HepG2 (cell line): ENCODE measurements around the gene MFSD11. TPM values are rescaled to one million over a fixed set of nuclear protein-coding genes. Genes with fewer than 3 reads are reported as not detected.
A peak's percentile ranks its signal among the peaks of the same experiment; 100 is the strongest.

ENCODE experiments used
- CC2D1A ChIP-seq: sonication (generic); formaldehyde crosslinking; IDR thresholded peaks from 2 replicates; pipeline ENCODE4 v1.8.1; 2023; ENCODE audit warnings: mild to moderate bottlenecking, missing genetic modification reagents
- E2F5 ChIP-seq: sonication (generic); formaldehyde crosslinking; conservative IDR thresholded peaks from 2 replicates; pipeline ENCODE4 v1.4.0; 2020; ENCODE audit warnings: missing genetic modification reagents
- FOXJ3 ChIP-seq: sonication (generic); formaldehyde crosslinking; IDR thresholded peaks from 2 replicates; pipeline ENCODE4 v1.4.0; 2020; ENCODE audit warnings: missing genetic modification reagents, mild to moderate bottlenecking, borderline replicate concordance
- HNRNPUL1 ChIP-seq: fragments of 200-400 bp; formaldehyde crosslinking; IDR thresholded peaks from 2 replicates; pipeline ENCODE4 v1.6.1; 2017; ENCODE audit warnings: low read depth, mild to moderate bottlenecking, low read length, moderate library complexity
- LBX2 ChIP-seq: sonication (generic); formaldehyde crosslinking; IDR thresholded peaks from 2 replicates; pipeline ENCODE4 v1.5.0; 2020; ENCODE audit warnings: missing genetic modification reagents, mild to moderate bottlenecking, borderline replicate concordance
- MYNN ChIP-seq: sonication (generic); formaldehyde crosslinking; IDR thresholded peaks from 2 replicates; pipeline ENCODE4 v1.4.0; 2020; ENCODE audit warnings: mild to moderate bottlenecking, low read depth, missing genetic modification reagents
- NAIF1 ChIP-seq: sonication (generic); formaldehyde crosslinking; IDR thresholded peaks from 2 replicates; pipeline ENCODE4 v1.5.0; 2020; ENCODE audit warnings: mild to moderate bottlenecking, missing genetic modification reagents, borderline replicate concordance
- PCBP1 ChIP-seq: fragments of 200-400 bp; formaldehyde crosslinking; IDR thresholded peaks from 2 replicates; pipeline ENCODE4 v1.6.1; 2017; ENCODE audit warnings: mild to moderate bottlenecking, low read depth, low read length, borderline replicate concordance
- PHF20 ChIP-seq: sonication (generic); formaldehyde crosslinking; IDR thresholded peaks from 2 replicates; pipeline ENCODE4 v1.5.0; 2020; ENCODE audit warnings: mild to moderate bottlenecking, missing genetic modification reagents
- SNAPC4 ChIP-seq: sonication (generic); formaldehyde crosslinking; IDR thresholded peaks from 2 replicates; pipeline ENCODE4 v1.4.0; 2020; ENCODE audit warnings: mild to moderate bottlenecking, missing genetic modification reagents
- SOX13 ChIP-seq, 3 experiments: fragments of 450-650 bp in 1 of 3; sonication (generic) in 1 of 3; formaldehyde crosslinking in 1 of 3; IDR thresholded peaks in 2 of 3; conservative IDR thresholded peaks in 1 of 3; 2 replicates each; pipeline versions ENCODE4 v1.5.0 to v1.6.1; 2016 to 2020; ENCODE audit warnings: antibody characterized with exemption in 1 of 3, mild to moderate bottlenecking in 1 of 3, missing compliant biosample characterization in 1 of 3, missing genetic modification reagents in 1 of 3, moderate library complexity in 1 of 3
- THAP11 ChIP-seq: IDR thresholded peaks from 2 replicates; pipeline ENCODE4 v1.6.1; 2016; ENCODE audit warnings: missing biosample characterization, missing genetic modification reagents
- TRIM22 ChIP-seq: fragments of 450-650 bp; IDR thresholded peaks from 2 replicates; pipeline ENCODE4 v1.6.1; 2017
- ZBTB38 ChIP-seq: sonication (generic); formaldehyde crosslinking; IDR thresholded peaks from 2 replicates; pipeline ENCODE4 v1.5.1; 2020; ENCODE audit warnings: mild to moderate bottlenecking, missing genetic modification reagents
- ZFP1 ChIP-seq: IDR thresholded peaks from 2 replicates; pipeline ENCODE4 v1.6.1; 2016
- ZFP90 ChIP-seq: sonication (generic); formaldehyde crosslinking; IDR thresholded peaks from 2 replicates; pipeline ENCODE4 v1.8.0; 2022; ENCODE audit warnings: missing genetic modification reagents, mild to moderate bottlenecking, inconsistent platforms, borderline replicate concordance
- ZNF160 ChIP-seq: sonication (generic); formaldehyde crosslinking; IDR thresholded peaks from 2 replicates; pipeline ENCODE4 v1.8.0; 2022; ENCODE audit warnings: mild to moderate bottlenecking, inconsistent platforms, missing genetic modification reagents
- ZNF17 ChIP-seq: sonication (generic); formaldehyde crosslinking; IDR thresholded peaks from 2 replicates; pipeline ENCODE4 v1.5.0; 2020; ENCODE audit warnings: mild to moderate bottlenecking, missing genetic modification reagents
- ZNF414 ChIP-seq: sonication (generic); formaldehyde crosslinking; IDR thresholded peaks from 2 replicates; pipeline ENCODE4 v1.5.0; 2020; ENCODE audit warnings: missing genetic modification reagents
- ZNF788 ChIP-seq: sonication (generic); formaldehyde crosslinking; IDR thresholded peaks from 2 replicates; pipeline ENCODE4 v1.5.0; 2020; ENCODE audit warnings: mild to moderate bottlenecking, missing genetic modification reagents, borderline replicate concordance
- ZSCAN9 ChIP-seq: IDR thresholded peaks from 2 replicates; pipeline ENCODE4 v1.6.1; 2016; ENCODE audit warnings: borderline replicate concordance
- polyA plus RNA-seq, 8 experiments: library from polyadenylated mRNA; depleted of rRNA in 3 of 8; stranded (reverse) in 7 of 8; unstranded in 1 of 8; fragments of >200 nt; fragmentation: Illumina TruSeq in 4 of 8; extraction: Trizol in 4 of 8; gene quantifications; 2 replicates each; pipeline versions ENCODE4 v1.2.1 to v1.2.3, GENCODE V29; 2011 to 2016; ENCODE audit warnings: low read depth in 4 of 8, missing spikeins in 1 of 8, mixed read lengths in 1 of 8; ENCODE audit not compliant: insufficient read depth in 1 of 8
- total RNA-seq, 5 experiments: library from RNA; depleted of rRNA; stranded (reverse); fragments of >200 nt; fragmentation: Illumina TruSeq; extraction: Trizol; gene quantifications; 2 replicates each; pipeline ENCODE4 v1.2.3, GENCODE V29; 2016; ENCODE audit warnings: low read depth in 1 of 5

MFSD11 gene
- total and polyA plus RNA-seq, 2 of the 13 experiments (the other 11 are each of a cell fraction or from before 2014, with no cell fraction given): 26.1 to 36.3 TPM

- TF ChIP-seq ZNF414 (peak; percentile 92), SNAPC4 (peak; percentile 94; the same call in 1 of the 2 replicates), LBX2 (CRISPR knock-in tag) (no peak; the same call in 1 of the 2 replicates), HNRNPUL1 (peak; percentile 89), MYNN (peak; percentile 88; the same call in 1 of the 2 replicates), ZFP90 (CRISPR knock-in tag) (peak; percentile 86), ZFP1 (CRISPR knock-in tag) (peak; percentile 68; the same call in 1 of the 2 replicates), PHF20 (peak; percentile 83), FOXJ3 (peak; percentile 67; the same call in 1 of the 2 replicates), PCBP1 (0 out of 2 replicates have a peak, but pooled peaks have one; percentile 15), ZBTB38 (CRISPR knock-in tag) (no peak; the same call in 1 of the 2 replicates), CC2D1A (CRISPR knock-in tag) (no peak; the same call in 1 of the 2 replicates), ZNF160 (peak; percentile 94), NAIF1 (CRISPR knock-in tag) (peak; percentile 4; the same call in 1 of the 2 replicates), THAP11 (CRISPR knock-in tag) (no peak), TRIM22 (no peak), ZSCAN9 (CRISPR knock-in tag) (no peak; the same call in 1 of the 2 replicates), ZNF17 (CRISPR knock-in tag) (no peak), SOX13 (IDR thresholded peaks at IDR 0.05) (peak; percentile 16; the same call in 1 of the 2 replicates), SOX13 (CRISPR knock-in tag; conservative IDR thresholded peaks at IDR 0.05 in 1 of 2, IDR thresholded peaks at IDR 0.05 in 1 of 2) (peak in 1 of 2 experiments; percentile 40; a peak in 1 of 4 replicates), ZNF788 (CRISPR knock-in tag) (peak; percentile 88), E2F5 (peak; percentile 96)
Observed at GRCh38 chr17:76737082-76737675, 740 bp upstream of the MFSD11 start, which contains the start of gene SRSF2 (continued).
